HS-27A (cell line): Measurements from ENCODE around the gene TNFAIP8L1.

Experiments
- DNase-seq: peaks from one replicate; pipeline ENCODE4 v3.0.0-alpha.2; 2012; ENCODE audit warnings: low read depth, missing footprints

The TNFAIP8L1 gene

GRCh38 chr19:4609878-4610511 is 29.3 kb upstream of the TNFAIP8L1 start:
- no peak for DNase-seq

GRCh38 chr19:4613254-4613751 is 26.0 kb upstream of the TNFAIP8L1 start:
- no peak for DNase-seq

- DNase-seq = no peak
Measured at GRCh38 chr19:4618019-4618418, 21.3 kb upstream of the TNFAIP8L1 start.

GRCh38 chr19:4619668-4620294 is 19.5 kb upstream of the TNFAIP8L1 start:
- DNase-seq = no peak

GRCh38 chr19:4620675-4621074 is 18.6 kb upstream of the TNFAIP8L1 start:
- no peak for DNase-seq

- DNase-seq = no peak
Measured at GRCh38 chr19:4622695-4623421, 16.5 kb upstream of the TNFAIP8L1 start.

- no peak for DNase-seq
Measured at GRCh38 chr19:4624301-4624700, 15.0 kb upstream of the TNFAIP8L1 start.

- no peak for DNase-seq
Measured at GRCh38 chr19:4624733-4625362, 14.5 kb upstream of the TNFAIP8L1 start.

GRCh38 chr19:4633140-4633967 is 6.0 kb upstream of the TNFAIP8L1 start:
- no peak for DNase-seq

GRCh38 chr19:4635754-4636116 is 3.6 kb upstream of the TNFAIP8L1 start:
- DNase-seq = no peak

GRCh38 chr19:4636151-4636717 is 3.1 kb upstream of the TNFAIP8L1 start:
- no peak for DNase-seq

- DNase-seq = no peak
Measured at GRCh38 chr19:4636761-4637160, 2.6 kb upstream of the TNFAIP8L1 start.

- no peak for DNase-seq
Measured at GRCh38 chr19:4638317-4638716, 999 bp upstream of the TNFAIP8L1 start.

GRCh38 chr19:4639531-4640246 is 373 bp downstream of the TNFAIP8L1 start:
- no peak for DNase-seq

GRCh38 chr19:4640247-4641000 is 1.1 kb downstream of the TNFAIP8L1 start:
- DNase-seq = no peak

- DNase-seq = no peak
Measured at GRCh38 chr19:4641132-4641531, 1.8 kb downstream of the TNFAIP8L1 start.

- DNase-seq = no peak
Measured at GRCh38 chr19:4642625-4643024, 3.3 kb downstream of the TNFAIP8L1 start.

- no peak for DNase-seq
Measured at GRCh38 chr19:4645718-4646117, 6.4 kb downstream of the TNFAIP8L1 start.

- DNase-seq = no peak
Measured at GRCh38 chr19:4647676-4648644, 8.6 kb downstream of the TNFAIP8L1 start.
